SK-N-SH (cell line): ENCODE measurements around the gene SLC5A1. TPM values are rescaled to one million over a fixed set of nuclear protein-coding genes. Genes with fewer than 3 reads are reported as not detected.
A peak's percentile ranks its signal among the peaks of the same experiment; 100 is the strongest.

Experiments used
- CTCF ChIA-PET: fragments of 300-600, 350-600 bp; formaldehyde crosslinking; extraction: SDS; loops from one replicate; lab custom pipeline; 2021; lab: Yijun Ruan, JAX
- POLR2A ChIA-PET: fragments of 350-600 bp; sonication (Branson Sonifier 250); formaldehyde crosslinking; extraction: SDS; loops from one replicate; lab custom pipeline; 2020; ENCODE audit warnings: antibody characterized with exemption, inconsistent platforms; lab: Yijun Ruan, JAX
- DNase-seq: peaks from one replicate; pipeline ENCODE4 v3.0.0; 2012
- H2AFZ ChIP-seq: fragments of 200-600 bp; sonication (generic); 2 replicates; pipeline ENCODE4 v1.8.1; 2016; ENCODE audit warnings: antibody characterized with exemption, mild to moderate bottlenecking, low read depth
- H3F3A ChIP-seq: fragments of 200-600 bp; sonication (generic); replicated peaks from 2 replicates; pipeline ENCODE3; 2016; ENCODE audit warnings: antibody characterized with exemption, mild to moderate bottlenecking; ENCODE audit not compliant: insufficient read depth
- H3K27ac ChIP-seq, 2 experiments: fragments of 200-500 bp in 1 of 2; fragments of 200-600 bp in 1 of 2; sonication (Bioruptor generic) in 1 of 2; sonication (generic), shearing (Covaris generic) in 1 of 2; 2 replicates each; pipeline versions ENCODE4 v1.5.1 to v1.6.1; 2014 to 2016; ENCODE audit warnings: low read depth in 2 of 2, inconsistent platforms in 1 of 2, low read length in 1 of 2, mild to moderate bottlenecking in 1 of 2, mixed read lengths in 1 of 2
- H3K27me3 ChIP-seq: fragments of 200-600 bp; sonication (generic), shearing (Covaris generic); 2 replicates; pipeline ENCODE4 v1.6.1; 2016; ENCODE audit warnings: mixed run types; ENCODE audit not compliant: insufficient read depth
- H3K36me3 ChIP-seq, 2 experiments: fragments of 200-500 bp in 1 of 2; fragments of 200-600 bp in 1 of 2; sonication (Bioruptor generic) in 1 of 2; sonication (generic) in 1 of 2; replicated peaks in 1 of 2; 2 replicates each; pipeline versions ENCODE3 to v1.5.1; 2014 to 2016; ENCODE audit warnings: low read length in 1 of 2, mild to moderate bottlenecking in 1 of 2; ENCODE audit not compliant: insufficient read depth in 2 of 2, control insufficient read depth in 1 of 2
- H3K4me1 ChIP-seq, 2 experiments: fragments of 200-500 bp in 1 of 2; fragments of 200-600 bp in 1 of 2; sonication (Bioruptor generic) in 1 of 2; sonication (generic), shearing (Covaris generic) in 1 of 2; 2 replicates each; pipeline versions ENCODE4 v1.5.1 to v1.6.1; 2014 to 2016; ENCODE audit warnings: low read depth in 1 of 2, low read length in 1 of 2, mixed run types in 1 of 2; ENCODE audit not compliant: insufficient read depth in 2 of 2, control insufficient read depth in 1 of 2
- H3K4me2 ChIP-seq: fragments of 200-600 bp; sonication (generic), shearing (Covaris generic); 2 replicates; pipeline ENCODE4 v1.6.1; 2017; ENCODE audit warnings: mixed run types
- H3K4me3 ChIP-seq, 2 experiments: fragments of 200-500 bp in 1 of 2; fragments of 200-600 bp in 1 of 2; sonication (Bioruptor generic) in 1 of 2; sonication (generic), shearing (Covaris generic) in 1 of 2; 2 replicates each; pipeline versions ENCODE4 v1.5.1 to v1.8.1; 2014 to 2016; ENCODE audit warnings: low read depth in 2 of 2, inconsistent platforms in 1 of 2, low read length in 1 of 2, mild to moderate bottlenecking in 1 of 2, mixed read lengths in 1 of 2, moderate library complexity in 1 of 2
- H3K79me2 ChIP-seq: fragments of 200-600 bp; sonication (generic); 2 replicates; pipeline ENCODE4 v1.8.1; 2017; ENCODE audit warnings: mild to moderate bottlenecking; ENCODE audit not compliant: insufficient read depth
- H3K9ac ChIP-seq: fragments of 200-600 bp; sonication (generic); 2 replicates; pipeline ENCODE4 v1.6.1; 2017; ENCODE audit warnings: mixed run types
- H3K9me2 ChIP-seq: fragments of 200-600 bp; sonication (generic); 2 replicates; pipeline ENCODE4 v1.6.1; 2017; ENCODE audit warnings: mixed run types
- H3K9me3 ChIP-seq: fragments of 200-600 bp; sonication (generic); 2 replicates; pipeline ENCODE4 v1.6.1; 2017; ENCODE audit warnings: mixed run types, mild to moderate bottlenecking, moderate library complexity
- H4K20me1 ChIP-seq: fragments of 200-600 bp; sonication (generic); 2 replicates; pipeline ENCODE4 v1.6.1; 2017; ENCODE audit warnings: mild to moderate bottlenecking, mixed run types; ENCODE audit not compliant: insufficient read depth
- CHD2 ChIP-seq: fragments of 150-350 bp; IDR thresholded peaks from 2 replicates; pipeline ENCODE4 v1.6.1; 2018; ENCODE audit warnings: low read length; ENCODE audit not compliant: partially characterized antibody
- ELF1 ChIP-seq: IDR thresholded peaks from 2 replicates; pipeline ENCODE4 v1.4.0; 2012
- EP300 ChIP-seq, 2 experiments: IDR thresholded peaks; 2 replicates each; pipeline versions ENCODE4 v1.4.0 to v1.6.1; 2012; ENCODE audit warnings: borderline replicate concordance in 1 of 2, low read depth in 1 of 2, low read length in 1 of 2
- EZH2phosphoT487 ChIP-seq: fragments of 200-600 bp; sonication (generic); IDR thresholded peaks from 2 replicates; pipeline ENCODE4 v1.6.1; 2017; ENCODE audit warnings: low read depth, mixed run types, mild to moderate bottlenecking, antibody characterized with exemption, moderate library complexity, borderline replicate concordance
- FOXM1 ChIP-seq: IDR thresholded peaks from 2 replicates; pipeline ENCODE4 v1.4.0; 2012; ENCODE audit warnings: low read depth, mild to moderate bottlenecking
- GATA2 ChIP-seq: sonication (generic); formaldehyde crosslinking; IDR thresholded peaks from 2 replicates; pipeline ENCODE4 v1.5.0; 2020; ENCODE audit warnings: mild to moderate bottlenecking, missing genetic modification reagents
- MEF2A ChIP-seq: IDR thresholded peaks from 2 replicates; pipeline ENCODE4 v1.4.0; 2012; ENCODE audit warnings: low read depth, borderline replicate concordance
- RAD21 ChIP-seq: IDR thresholded peaks from 2 replicates; pipeline ENCODE4 v1.6.1; 2012; ENCODE audit warnings: mild to moderate bottlenecking, low read length
- RFX5 ChIP-seq: IDR thresholded peaks from 2 replicates; pipeline ENCODE4 v1.6.1; 2012; ENCODE audit warnings: mild to moderate bottlenecking, improper control_type of control experiment, low read length
- SMC3 ChIP-seq: IDR thresholded peaks from 2 replicates; pipeline ENCODE4 v1.6.1; 2012; ENCODE audit warnings: low read depth, low read length, improper control_type of control experiment
- TAF1 ChIP-seq: IDR thresholded peaks from 2 replicates; pipeline ENCODE4 v1.6.1; 2012; ENCODE audit warnings: low read depth, mild to moderate bottlenecking, low read length, moderate library complexity, borderline replicate concordance
- TEAD4 ChIP-seq: IDR thresholded peaks from 2 replicates; pipeline ENCODE4 v1.4.0; 2012; ENCODE audit warnings: mild to moderate bottlenecking, borderline replicate concordance; ENCODE audit not compliant: insufficient read depth
- WGBS: methylation state at CpG from one replicate; pipeline ENCODE4 v1.1.6; 2017; ENCODE audit warnings: low lambda C conversion rate; 5-methylcytosine and 5-hydroxymethylcytosine counted together
- polyA plus RNA-seq, 3 experiments: library from polyadenylated mRNA; depleted of rRNA; stranded (reverse); fragments of >200 nt; gene quantifications; 2 replicates each; pipeline ENCODE4 v1.2.3, GENCODE V29; 2012
- TF ChIP-seq, protein P1 (sequence below): IDR thresholded peaks from 2 replicates; pipeline ENCODE4 v1.4.0; 2012; ENCODE audit warnings: low read depth, borderline replicate concordance

The SLC5A1 gene
- polyA plus RNA-seq, 1 of the 3 experiments (the other 2 are of a cell fraction): not detected

DNA sequence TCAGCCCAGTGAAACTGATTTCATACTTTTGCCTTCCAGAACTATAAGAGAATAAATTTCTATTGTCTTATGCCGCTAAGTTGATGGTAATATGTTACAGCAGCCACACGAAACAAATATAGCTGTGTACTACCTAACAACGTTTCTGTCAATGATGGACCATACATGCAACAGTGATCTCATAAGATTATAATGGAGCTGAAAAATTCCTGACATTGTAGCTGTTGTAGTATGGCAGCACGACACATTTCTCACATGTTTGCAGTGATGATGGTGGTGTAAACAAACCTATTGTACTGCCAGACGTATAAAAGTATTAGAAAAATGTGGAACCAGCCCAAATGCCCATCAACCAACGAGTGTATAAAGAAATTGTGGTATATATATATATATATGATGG, 5.8 kb upstream of the SLC5A1 start:
- Histone ChIP-seq H3K79me2 (no peaks in the 10 kb centered on the region), H3K9me3 (no peaks in the 10 kb centered on the region), H3F3A (no peaks in the 10 kb centered on the region), H2AFZ (no peak overlapping the region), H3K4me3 (no peak overlapping the region), H3K9ac (no peak overlapping the region), H3K36me3 (no peaks in the 10 kb centered on the region), H3K4me1 (peaks cover 0 to 12% of the 10 kb centered on the region in 2 experiments; a peak in 1 of 4 replicates), H4K20me1 (no peaks in the 10 kb centered on the region), H3K4me2 (no peak overlapping the region), H3K9me2 (no peaks in the 10 kb centered on the region), H3K27ac (no peak overlapping the region), H3K27me3 (no peaks in the 10 kb centered on the region; the same call in 1 of the 2 replicates)
- DNase-seq: no peak
- TF ChIP-seq TEAD4 (no peak), SMC3 (no peak), EP300 (IDR thresholded peaks at IDR 0.05; ENCODE audit: borderline replicate concordance in 1 of 2, low read depth in 1 of 2, low read length in 1 of 2) (no peak), FOXM1 (no peak), CHD2 (no peak), RAD21 (no peak), TAF1 (no peak), RFX5 (no peak), ELF1 (no peak)
- TF ChIP-seq, protein P1, sequence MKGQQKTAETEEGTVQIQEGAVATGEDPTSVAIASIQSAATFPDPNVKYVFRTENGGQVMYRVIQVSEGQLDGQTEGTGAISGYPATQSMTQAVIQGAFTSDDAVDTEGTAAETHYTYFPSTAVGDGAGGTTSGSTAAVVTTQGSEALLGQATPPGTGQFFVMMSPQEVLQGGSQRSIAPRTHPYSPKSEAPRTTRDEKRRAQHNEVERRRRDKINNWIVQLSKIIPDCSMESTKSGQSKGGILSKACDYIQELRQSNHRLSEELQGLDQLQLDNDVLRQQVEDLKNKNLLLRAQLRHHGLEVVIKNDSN: no peak
- ChIA-PET POLR2A (no interaction called here), CTCF (interaction anchor here (0.9 kb wide), 1 partner anchor 68 kb away, joined by 3 read pairs; no protein-coding TSS in a partner anchor)
- WGBS: 36% methylated on average over 6 of the region's 6 CpGs

DNA sequence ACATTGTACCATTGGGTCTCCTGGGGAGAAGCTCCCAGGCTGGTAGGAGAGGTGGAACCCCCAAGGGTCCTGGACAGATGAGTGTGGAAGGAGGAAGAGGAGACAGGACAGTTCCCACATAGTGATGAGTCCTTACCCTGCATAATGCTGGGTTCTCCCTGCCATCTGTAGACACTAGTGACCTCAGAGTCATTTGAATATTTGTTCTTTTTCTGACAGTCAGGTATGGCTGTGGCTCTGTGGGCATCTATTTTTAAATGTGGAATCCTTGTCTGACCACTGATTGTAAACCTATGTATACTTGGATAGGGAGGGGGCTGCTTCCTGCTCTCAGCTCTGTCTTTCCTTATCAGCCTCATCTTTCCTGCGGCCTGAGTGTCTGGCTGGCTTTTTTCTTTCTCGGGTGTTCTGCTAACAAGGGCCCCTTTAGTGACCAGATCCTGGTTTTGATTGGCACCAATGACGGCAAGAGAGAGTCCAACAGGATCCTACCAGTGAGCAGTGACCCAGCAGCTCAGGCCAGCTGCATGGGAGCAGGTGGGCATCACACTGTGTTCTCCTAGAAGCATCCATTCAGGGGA, 2.6 kb upstream of the SLC5A1 start:
- WGBS: 3% methylated on average over 3 of the region's 3 CpGs

More for the DNA sequence above, 2.6 kb upstream of the SLC5A1 start:
- ChIA-PET POLR2A (no interaction called here), CTCF (interaction anchor here (1.3 to 2.4 kb wide), 4 partner anchors 63 to 226 kb away, joined by 3 to 6 read pairs (median 4); no protein-coding TSS in a partner anchor)
- no peaks in the 10 kb centered on the region for H3K9me3 ChIP-seq
- H2AFZ ChIP-seq: no peak overlapping the region
- TF ChIP-seq GATA2 (CRISPR knock-in tag) (peak; percentile 91), MEF2A (no peak), EP300 (IDR thresholded peaks at IDR 0.05; ENCODE audit: borderline replicate concordance in 1 of 2, low read depth in 1 of 2, low read length in 1 of 2) (peak in 1 of 2 experiments; percentile 48; a peak in 1 of 4 replicates), EZH2phosphoT487 (no peak)
- H3K36me3 ChIP-seq: no peaks in the 10 kb centered on the region
- no peaks in the 10 kb centered on the region for H3F3A ChIP-seq
- H3K9ac ChIP-seq: no peak overlapping the region
- no peaks in the 10 kb centered on the region for H3K9me2 ChIP-seq
- H3K27me3 ChIP-seq: peaks cover under 1% of the 10 kb centered on the region; the same call in 1 of the 2 replicates
- H3K27ac ChIP-seq: peak overlapping the region in 1 of 2 experiments; percentile 18; a peak in 2 of 4 replicates
- H4K20me1 ChIP-seq: no peaks in the 10 kb centered on the region
- peaks cover 0 to 17% of the 10 kb centered on the region in 2 experiments; a peak in 1 of 4 replicates for H3K4me1 ChIP-seq
- H3K4me3 ChIP-seq: no peak overlapping the region
- H3K4me2 ChIP-seq: no peak overlapping the region
- DNase-seq: peak; percentile 80
- H3K79me2 ChIP-seq: no peaks in the 10 kb centered on the region
